Measurements from ENCODE around the gene RPH3AL. TPM values are rescaled to one million over a fixed set of nuclear protein-coding genes. Genes with fewer than 3 reads are reported as not detected.
A peak's percentile ranks its signal among the peaks of the same experiment; 100 is the strongest.

Gene RPH3AL
- polyA plus RNA-seq, 4 donors: 10.5 to 18.8 (median 12.0) TPM

DNA sequence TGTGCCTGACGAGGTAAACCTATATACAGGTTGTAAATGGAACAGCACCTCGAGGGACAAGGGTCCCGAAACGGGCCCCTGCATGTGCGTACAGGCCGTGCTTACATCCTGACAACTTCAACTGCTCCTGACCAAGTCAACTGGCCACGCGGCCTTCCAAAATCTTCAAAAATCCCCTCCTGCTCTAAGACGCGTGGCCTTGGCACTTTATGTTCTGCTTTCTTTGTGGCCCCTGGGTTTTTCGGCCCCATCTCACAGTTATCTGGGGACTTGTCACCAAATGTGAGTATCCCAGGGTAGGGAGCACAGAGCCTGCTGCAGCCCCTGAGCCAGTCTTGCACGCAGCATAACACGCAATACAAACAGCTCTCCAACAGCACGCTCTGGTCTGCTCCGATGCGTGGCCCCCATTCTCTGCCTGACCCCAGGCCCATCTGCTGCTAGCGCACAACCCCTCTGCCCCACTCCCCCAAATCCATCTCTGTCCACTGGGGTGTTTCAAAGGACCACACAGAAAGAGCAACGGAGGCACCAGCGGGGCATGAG lies 659 bp downstream of the RPH3AL start:
- peak overlapping the region in 2 of 3 donors; percentile 1 to 40 for H3K4me3 ChIP-seq (ENCODE audit: low read depth in 1 of 3, low read length in 3 of 3)
- H3K4me1 ChIP-seq (ENCODE audit: control insufficient read depth in 3 of 3, insufficient read depth in 2 of 3, low read depth in 1 of 3, low read length in 2 of 3): peaks cover 10 to 63% (median 12%) of the 10 kb centered on the region in 3 donors
- peaks cover 0 to 7% of the 10 kb centered on the region in 2 donors for H3K9me3 ChIP-seq (ENCODE audit: control insufficient read depth in 2 of 2, insufficient read depth in 1 of 2, low read depth in 1 of 2, low read length in 1 of 2)
- DNase-seq: peak in 1 of 2 donors; percentile 8
- FAIRE-seq: no peak
- WGBS, 3 donors: 38 to 71% (median 55%) methylated on average over 19 of the region's 19 CpGs
- peak overlapping the region; percentile 71 to 99 (median 98) for H3K27ac ChIP-seq (ENCODE audit: low read depth in 1 of 3, low read length in 2 of 3)
- H3K36me3 ChIP-seq (ENCODE audit: control insufficient read depth in 3 of 3, insufficient read depth in 2 of 3, low read depth in 1 of 3, low read length in 3 of 3): peaks cover 0 to 22% (median 0%) of the 10 kb centered on the region in 3 donors
- H3K27me3 ChIP-seq (ENCODE audit: control insufficient read depth in 3 of 3, insufficient read depth in 3 of 3, low read length in 3 of 3): no peaks in the 10 kb centered on the region

DNA sequence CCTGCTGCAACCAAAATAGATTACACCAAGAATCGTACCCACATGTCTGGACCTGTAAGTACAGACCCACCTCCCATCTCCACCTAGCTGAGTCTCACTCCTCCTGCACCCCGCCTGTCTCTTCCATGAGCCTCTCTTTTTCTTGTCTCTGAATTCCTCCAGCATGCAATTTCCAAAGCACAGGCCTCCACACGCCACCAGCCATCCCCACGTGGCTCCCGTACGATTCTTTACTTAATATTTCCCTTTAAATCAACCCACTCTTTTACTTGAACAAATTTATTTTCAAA lies 1.2 kb downstream of the RPH3AL start:
- Histone ChIP-seq H3K4me3 (ENCODE audit: low read depth in 1 of 3, low read length in 3 of 3) (no peak overlapping the region), H3K27me3 (ENCODE audit: control insufficient read depth in 3 of 3, insufficient read depth in 3 of 3, low read length in 3 of 3) (no peaks in the 10 kb centered on the region), H3K27ac (ENCODE audit: low read depth in 1 of 3, low read length in 2 of 3) (peak overlapping the region; percentile 84 to 99 (median 96)), H3K4me1 (ENCODE audit: control insufficient read depth in 3 of 3, insufficient read depth in 2 of 3, low read depth in 1 of 3, low read length in 2 of 3) (peaks cover 10 to 63% (median 12%) of the 10 kb centered on the region in 3 donors), H3K36me3 (ENCODE audit: control insufficient read depth in 3 of 3, insufficient read depth in 2 of 3, low read depth in 1 of 3, low read length in 3 of 3) (peaks cover 0 to 17% (median 0%) of the 10 kb centered on the region in 3 donors), H3K9me3 (ENCODE audit: control insufficient read depth in 2 of 2, insufficient read depth in 1 of 2, low read depth in 1 of 2, low read length in 1 of 2) (peaks cover 0 to 7% of the 10 kb centered on the region in 2 donors)
- DNase-seq: no peak
- no peak for FAIRE-seq
- 60 to 73% (median 72%) methylated on average over 6 of the region's 6 CpGs for WGBS, 3 donors

DNA sequence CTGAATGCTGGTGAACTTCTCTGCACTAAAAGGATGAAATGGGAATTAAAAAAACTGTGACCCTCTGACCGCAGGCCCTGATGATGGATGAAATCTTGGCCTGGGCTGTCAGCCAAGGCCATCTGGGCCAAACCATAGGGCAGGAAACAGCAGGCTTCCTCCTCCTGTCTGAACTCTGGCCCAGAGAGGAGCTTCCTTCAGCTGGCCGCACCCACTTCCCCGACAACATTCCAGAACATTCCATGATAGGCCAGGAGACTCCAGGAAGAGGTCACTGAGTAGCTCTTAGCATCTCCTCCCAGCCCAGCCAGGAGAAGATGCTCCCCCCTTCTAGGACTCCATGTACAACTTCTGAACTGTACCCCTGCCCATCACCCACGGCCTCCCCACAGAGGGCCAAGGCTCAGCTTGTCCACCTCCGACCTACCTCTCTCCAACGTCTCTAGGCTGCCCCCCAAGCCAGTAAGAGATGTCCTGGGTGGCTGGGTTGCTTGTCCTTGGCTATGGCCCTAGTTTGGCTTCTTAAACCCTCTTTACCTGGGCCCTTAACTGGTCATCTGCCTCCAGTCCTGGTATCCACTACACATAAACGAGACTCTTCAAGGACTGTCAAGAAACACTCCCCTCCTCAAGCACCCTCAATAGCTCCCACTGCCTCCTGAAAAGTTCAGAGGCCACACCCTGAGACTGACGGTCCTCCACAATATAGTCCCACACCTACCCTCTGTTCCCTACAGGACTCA lies 1.7 kb downstream of the RPH3AL start:
- Histone ChIP-seq H3K4me3 (ENCODE audit: low read depth in 1 of 3, low read length in 3 of 3) (no peak overlapping the region), H3K27me3 (ENCODE audit: control insufficient read depth in 3 of 3, insufficient read depth in 3 of 3, low read length in 3 of 3) (no peaks in the 10 kb centered on the region), H3K27ac (ENCODE audit: low read depth in 1 of 3, low read length in 2 of 3) (peak overlapping the region; percentile 84 to 99 (median 96)), H3K9me3 (ENCODE audit: control insufficient read depth in 2 of 2, insufficient read depth in 1 of 2, low read depth in 1 of 2, low read length in 1 of 2) (peaks cover 0 to 7% of the 10 kb centered on the region in 2 donors), H3K4me1 (ENCODE audit: control insufficient read depth in 3 of 3, insufficient read depth in 2 of 3, low read depth in 1 of 3, low read length in 2 of 3) (peaks cover 10 to 63% (median 12%) of the 10 kb centered on the region in 3 donors), H3K36me3 (ENCODE audit: control insufficient read depth in 3 of 3, insufficient read depth in 2 of 3, low read depth in 1 of 3, low read length in 3 of 3) (peaks cover 0 to 17% (median 0%) of the 10 kb centered on the region in 3 donors)
- FAIRE-seq (no peak), DNase-seq (peak; percentile 83 to 98)
- WGBS, 3 donors: 32 to 44% (median 41%) methylated on average over 8 of the region's 8 CpGs

DNA sequence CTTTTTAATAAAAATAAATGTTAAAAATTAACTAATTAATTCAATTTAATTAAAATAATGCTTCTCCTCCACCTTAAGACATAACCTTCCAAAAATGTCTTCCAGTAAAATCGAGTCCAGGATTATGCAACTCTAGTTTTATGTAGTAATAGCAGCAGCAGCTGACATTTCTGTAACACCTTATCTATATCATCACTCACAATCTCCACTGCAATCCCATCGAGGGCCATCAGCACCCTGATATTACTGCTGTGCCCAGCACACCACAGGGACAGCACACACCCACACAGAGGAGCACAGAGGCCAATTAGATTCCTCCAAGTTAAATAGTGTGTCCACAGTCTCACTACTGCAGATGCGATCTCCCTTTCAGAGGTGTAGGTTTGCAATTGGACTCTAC lies 2.9 kb downstream of the RPH3AL start:
- Histone ChIP-seq H3K27ac (ENCODE audit: low read depth in 1 of 3, low read length in 2 of 3) (peak overlapping the region in 2 of 3 donors; percentile 3 to 96), H3K9me3 (ENCODE audit: control insufficient read depth in 2 of 2, insufficient read depth in 1 of 2, low read depth in 1 of 2, low read length in 1 of 2) (no peaks in the 10 kb centered on the region), H3K27me3 (ENCODE audit: control insufficient read depth in 3 of 3, insufficient read depth in 3 of 3, low read length in 3 of 3) (no peaks in the 10 kb centered on the region), H3K4me3 (ENCODE audit: low read depth in 1 of 3, low read length in 3 of 3) (no peak overlapping the region), H3K4me1 (ENCODE audit: control insufficient read depth in 3 of 3, insufficient read depth in 2 of 3, low read depth in 1 of 3, low read length in 2 of 3) (peaks cover 10 to 57% (median 12%) of the 10 kb centered on the region in 3 donors), H3K36me3 (ENCODE audit: control insufficient read depth in 3 of 3, insufficient read depth in 2 of 3, low read depth in 1 of 3, low read length in 3 of 3) (peaks cover 0 to 10% (median 0%) of the 10 kb centered on the region in 3 donors)
- DNase-seq (peak; percentile 15 to 25), FAIRE-seq (no peak)
- WGBS, 3 donors: 33 to 53% (median 35%) methylated on average over 3 of the region's 3 CpGs

DNA sequence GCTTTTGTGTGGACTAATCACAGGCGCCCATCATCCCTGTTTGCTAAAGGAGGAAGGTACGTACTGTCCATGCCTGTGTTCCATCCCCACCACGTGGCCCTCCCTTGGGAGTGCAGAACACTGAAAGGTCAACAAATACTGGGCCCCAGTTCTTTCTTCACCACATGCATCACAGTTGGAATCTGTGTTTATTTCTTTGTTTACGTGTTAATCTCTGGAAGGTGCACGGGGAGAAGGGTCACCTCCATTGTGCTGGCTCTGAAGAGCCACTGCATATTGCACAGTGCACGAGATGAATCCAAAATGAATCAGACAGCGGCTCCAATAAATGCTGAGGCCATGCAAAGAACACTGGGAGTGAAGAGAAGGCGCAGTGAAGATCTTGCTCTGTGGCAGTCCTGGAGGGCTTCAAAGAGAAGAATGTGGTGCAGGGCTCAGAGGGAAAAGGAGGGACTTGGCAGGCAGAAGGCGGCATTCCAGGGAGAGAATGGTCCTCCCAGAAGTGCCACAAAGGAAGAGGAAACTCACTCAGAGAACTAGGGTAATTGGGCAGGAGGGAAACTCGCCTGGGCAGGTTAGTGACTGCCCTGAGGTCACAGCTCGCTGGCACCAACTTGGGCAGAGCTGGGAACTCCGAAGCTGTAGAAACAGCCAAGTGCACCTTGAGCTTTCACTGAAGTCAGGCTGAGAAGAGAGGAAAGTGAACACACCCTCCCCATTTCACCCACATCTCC lies 3.7 kb downstream of the RPH3AL start:
- FAIRE-seq (no peak), DNase-seq (peak; percentile 39 to 92)
- WGBS, 3 donors: 28 to 55% (median 44%) methylated on average over 12 of the region's 12 CpGs
- Histone ChIP-seq H3K9me3 (ENCODE audit: control insufficient read depth in 2 of 2, insufficient read depth in 1 of 2, low read depth in 1 of 2, low read length in 1 of 2) (no peaks in the 10 kb centered on the region), H3K27ac (ENCODE audit: low read depth in 1 of 3, low read length in 2 of 3) (peak overlapping the region in 2 of 3 donors; percentile 64 to 87), H3K27me3 (ENCODE audit: control insufficient read depth in 3 of 3, insufficient read depth in 3 of 3, low read length in 3 of 3) (no peaks in the 10 kb centered on the region), H3K36me3 (ENCODE audit: control insufficient read depth in 3 of 3, insufficient read depth in 2 of 3, low read depth in 1 of 3, low read length in 3 of 3) (peaks cover 0 to 7% (median 0%) of the 10 kb centered on the region in 3 donors), H3K4me3 (ENCODE audit: low read depth in 1 of 3, low read length in 3 of 3) (no peak overlapping the region), H3K4me1 (ENCODE audit: control insufficient read depth in 3 of 3, insufficient read depth in 2 of 3, low read depth in 1 of 3, low read length in 2 of 3) (peaks cover 10 to 48% (median 12%) of the 10 kb centered on the region in 3 donors)

DNA sequence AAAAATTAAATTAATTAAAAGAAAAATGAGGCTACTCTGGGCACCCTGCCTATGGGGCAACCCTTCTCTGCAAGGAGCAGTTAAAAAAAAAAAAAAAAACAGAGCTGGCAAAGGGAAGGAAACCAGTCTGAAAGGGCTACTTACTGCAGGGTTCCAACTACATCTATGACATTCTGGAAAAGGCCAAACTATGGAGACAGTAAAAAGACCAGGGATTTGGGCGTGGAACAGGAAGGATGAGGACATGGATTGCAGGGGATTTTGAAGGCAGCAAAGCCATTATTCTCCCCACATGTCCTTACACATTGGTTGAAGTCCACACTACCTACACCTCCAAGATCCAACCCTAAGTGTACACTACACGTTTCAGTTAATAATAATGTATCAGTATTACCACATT lies 4.6 kb downstream of the RPH3AL start:
- Histone ChIP-seq H3K9me3 (ENCODE audit: control insufficient read depth in 2 of 2, insufficient read depth in 1 of 2, low read depth in 1 of 2, low read length in 1 of 2) (no peaks in the 10 kb centered on the region), H3K27me3 (ENCODE audit: control insufficient read depth in 3 of 3, insufficient read depth in 3 of 3, low read length in 3 of 3) (no peaks in the 10 kb centered on the region), H3K36me3 (ENCODE audit: control insufficient read depth in 3 of 3, insufficient read depth in 2 of 3, low read depth in 1 of 3, low read length in 3 of 3) (peaks cover 0 to 7% (median 0%) of the 10 kb centered on the region in 3 donors), H3K4me3 (ENCODE audit: low read depth in 1 of 3, low read length in 3 of 3) (no peak overlapping the region), H3K27ac (ENCODE audit: low read depth in 1 of 3, low read length in 2 of 3) (peak overlapping the region in 1 of 3 donors; percentile 34), H3K4me1 (ENCODE audit: control insufficient read depth in 3 of 3, insufficient read depth in 2 of 3, low read depth in 1 of 3, low read length in 2 of 3) (peaks cover 7 to 40% (median 7%) of the 10 kb centered on the region in 3 donors)
- FAIRE-seq (no peak), DNase-seq (peak; percentile 12 to 39)
- 28 to 41% (median 33%) methylated on average over 2 of the region's 2 CpGs for WGBS, 3 donors

DNA sequence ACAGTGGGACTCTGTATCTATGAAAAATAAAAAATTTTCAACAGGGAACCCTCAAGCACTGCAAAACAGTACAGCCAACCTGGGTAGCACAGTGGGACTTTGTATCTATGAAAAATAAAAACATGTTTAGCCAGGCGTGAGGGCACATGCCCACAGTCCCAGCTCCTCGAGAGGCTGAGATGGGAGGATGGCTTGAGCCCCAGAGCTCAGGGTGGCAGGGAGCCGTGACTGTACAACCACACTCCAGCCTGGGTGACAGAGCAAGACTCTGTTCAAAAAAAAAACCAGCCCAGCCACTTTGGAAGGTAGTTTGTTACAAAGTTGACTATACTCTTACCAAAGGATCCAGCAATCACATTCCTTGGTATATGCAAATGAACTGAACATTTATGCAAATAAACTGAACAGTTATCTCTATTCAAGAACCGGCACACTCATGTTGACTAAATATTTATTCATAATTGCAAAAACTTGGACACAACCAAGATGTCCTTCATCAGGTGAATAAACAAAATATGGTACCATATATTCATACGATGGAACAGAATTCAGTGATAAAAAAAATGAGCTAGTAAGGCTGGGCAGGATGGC lies 5.2 kb downstream of the RPH3AL start:
- H3K4me3 ChIP-seq (ENCODE audit: low read depth in 1 of 3, low read length in 3 of 3): no peak overlapping the region
- DNase-seq (no peak), FAIRE-seq (no peak)
- no peaks in the 10 kb centered on the region for H3K9me3 ChIP-seq (ENCODE audit: control insufficient read depth in 2 of 2, insufficient read depth in 1 of 2, low read depth in 1 of 2, low read length in 1 of 2)
- no peaks in the 10 kb centered on the region for H3K27me3 ChIP-seq (ENCODE audit: control insufficient read depth in 3 of 3, insufficient read depth in 3 of 3, low read length in 3 of 3)
- no peak overlapping the region for H3K27ac ChIP-seq (ENCODE audit: low read depth in 1 of 3, low read length in 2 of 3)
- peaks cover 7 to 34% (median 7%) of the 10 kb centered on the region in 3 donors for H3K4me1 ChIP-seq (ENCODE audit: control insufficient read depth in 3 of 3, insufficient read depth in 2 of 3, low read depth in 1 of 3, low read length in 2 of 3)
- H3K36me3 ChIP-seq (ENCODE audit: control insufficient read depth in 3 of 3, insufficient read depth in 2 of 3, low read depth in 1 of 3, low read length in 3 of 3): peaks cover 0 to 7% (median 0%) of the 10 kb centered on the region in 3 donors
- whole genome bisulfite sequencing, 3 donors: 79 to 85% (median 85%) methylated on average over 5 of the region's 5 CpGs
